CD14-positive monocyte (primary cell): ENCODE results near the gene SALL2. TPM values are rescaled to one million over a fixed set of nuclear protein-coding genes. Genes with fewer than 3 reads are reported as not detected.

ENCODE experiments used
- DNase-seq, 3 donors: peaks; one replicate each; pipeline ENCODE4 v3.0.0-alpha.2; 2011 to 2022
- H2AFZ ChIP-seq: 2 replicates; pipeline ENCODE4 v1.6.0; 2012; ENCODE audit warnings: mild to moderate bottlenecking, low read depth, low read length, inconsistent platforms; ENCODE audit not compliant: insufficient read depth, poor library complexity, severe bottlenecking
- H3K27ac ChIP-seq, 2 donors: 1 replicate in 1 of 2; 2 replicates in 1 of 2; pipeline ENCODE4 v1.5.1; 2012 to 2013; ENCODE audit warnings: low read length in 2 of 2, control low read depth in 1 of 2, inconsistent platforms in 1 of 2, low read depth in 1 of 2, mild to moderate bottlenecking in 1 of 2
- H3K27me3 ChIP-seq, 2 donors: one replicate each; pipeline versions ENCODE4 v1.6.0 to v1.6.1; 2011 to 2013; ENCODE audit warnings: low read length in 2 of 2; ENCODE audit not compliant: control insufficient read depth in 2 of 2, insufficient read depth in 2 of 2
- H3K36me3 ChIP-seq, 2 donors: replicated peaks in 1 of 2; 1 replicate in 1 of 2; 2 replicates in 1 of 2; pipeline versions ENCODE4 v1.5.1 to v1.6.1; 2012 to 2013; ENCODE audit warnings: low read length in 2 of 2, control low read depth in 1 of 2, inconsistent platforms in 1 of 2, mild to moderate bottlenecking in 1 of 2; ENCODE audit not compliant: insufficient read depth in 2 of 2, control insufficient read depth in 1 of 2
- H3K4me1 ChIP-seq, 2 donors: 1 replicate in 1 of 2; 2 replicates in 1 of 2; pipeline versions ENCODE4 v1.5.1 to v1.6.1; 2012 to 2013; ENCODE audit warnings: low read length in 2 of 2, control low read depth in 1 of 2, inconsistent platforms in 1 of 2, mild to moderate bottlenecking in 1 of 2, moderate library complexity in 1 of 2; ENCODE audit not compliant: insufficient read depth in 2 of 2, control insufficient read depth in 1 of 2
- H3K4me2 ChIP-seq: replicated peaks from 2 replicates; pipeline ENCODE3; 2012; ENCODE audit warnings: low read length, moderate library complexity, mild to moderate bottlenecking; ENCODE audit not compliant: poor library complexity, severe bottlenecking; ENCODE audit errors: extremely low read depth
- H3K4me3 ChIP-seq, 3 experiments: fragments of 200-600 bp in 1 of 3; sonication (generic) in 1 of 3; replicated peaks in 1 of 3; 1 replicate in 2 of 3; 2 replicates in 1 of 3; pipeline ENCODE4 v1.5.1; 2011 to 2013; ENCODE audit warnings: low read length in 3 of 3, mild to moderate bottlenecking in 3 of 3, control low read depth in 2 of 3, low read depth in 2 of 3, inconsistent platforms in 1 of 3, moderate library complexity in 1 of 3
- H3K79me2 ChIP-seq: 2 replicates; pipeline ENCODE4 v1.6.0; 2012; ENCODE audit warnings: mild to moderate bottlenecking, control low read depth, inconsistent platforms, low read length, moderate library complexity; ENCODE audit not compliant: insufficient read depth
- H3K9ac ChIP-seq: 2 replicates; pipeline ENCODE4 v1.6.0; 2017; ENCODE audit warnings: low read length, mild to moderate bottlenecking; ENCODE audit not compliant: insufficient read depth, poor library complexity, severe bottlenecking
- H3K9me3 ChIP-seq, 2 donors: replicated peaks in 1 of 2; 1 replicate in 1 of 2; 2 replicates in 1 of 2; pipeline versions ENCODE4 v1.5.1 to v1.6.1; 2012 to 2013; ENCODE audit warnings: low read length in 2 of 2, control low read depth in 1 of 2; ENCODE audit not compliant: control insufficient read depth in 1 of 2, insufficient read depth in 1 of 2
- H4K20me1 ChIP-seq: 2 replicates; pipeline ENCODE4 v1.6.0; 2012; ENCODE audit warnings: mild to moderate bottlenecking, low read length, control low read depth, moderate library complexity; ENCODE audit not compliant: insufficient read depth
- H3K27ac Mint-ChIP-seq, 7 donors: one replicate each; pipeline ENCODE4 v1.8.0; 2020; ENCODE audit warnings: mild to moderate bottlenecking in 7 of 7, mixed read lengths in 7 of 7, moderate library complexity in 6 of 7, inconsistent platforms in 2 of 7
- H3K27me3 Mint-ChIP-seq, 3 donors: one replicate each; pipeline ENCODE4 v1.8.0; 2021 to 2022; ENCODE audit warnings: low read depth in 3 of 3, mild to moderate bottlenecking in 3 of 3, mixed read lengths in 3 of 3, moderate library complexity in 3 of 3, inconsistent platforms in 1 of 3
- H3K36me3 Mint-ChIP-seq, 2 donors: one replicate each; pipeline ENCODE4 v1.8.0; 2020; ENCODE audit warnings: mixed read lengths in 2 of 2, inconsistent platforms in 1 of 2, mild to moderate bottlenecking in 1 of 2
- H3K4me1 Mint-ChIP-seq: one replicate; pipeline ENCODE4 v1.8.0; 2020; ENCODE audit warnings: mild to moderate bottlenecking, mixed read lengths
- H3K4me3 Mint-ChIP-seq, 2 donors: one replicate each; pipeline ENCODE4 v1.8.0; 2020; ENCODE audit warnings: mild to moderate bottlenecking in 2 of 2, mixed read lengths in 2 of 2, moderate library complexity in 1 of 2
- H3K9me3 Mint-ChIP-seq, 7 donors: one replicate each; pipeline ENCODE4 v1.8.0; 2020 to 2022; ENCODE audit warnings: mixed read lengths in 7 of 7, mild to moderate bottlenecking in 6 of 7, moderate library complexity in 6 of 7, inconsistent platforms in 2 of 7
- CTCF ChIP-seq: fragments of 200-600 bp; IDR thresholded peaks from one replicate; pipeline ENCODE4 v1.8.0; 2022; ENCODE audit warnings: antibody characterized with exemption, mild to moderate bottlenecking
- WGBS: methylation state at CpG from one replicate; pipeline ENCODE4 v1.1.5; 2013; ENCODE audit warnings: missing lambda C conversion rate; ENCODE audit not compliant: insufficient coverage; 5-methylcytosine and 5-hydroxymethylcytosine counted together
- intact Hi-C, 2 donors: fragments of 100-400 bp; cut with micrococcal nuclease; formaldehyde crosslinking; loops; one replicate each; pipeline versions ENCODE4 v1.15.0 to v1.15.1; 2023
- polyA plus RNA-seq, 3 donors: library from polyadenylated mRNA; depleted of rRNA in 1 of 3; unstranded in 2 of 3; stranded (reverse) in 1 of 3; fragments of 300-500 nt in 2 of 3; fragments of >200 nt in 1 of 3; fragmentation: Illumina TruSeq in 2 of 3; gene quantifications; 1 replicate in 2 of 3; 2 replicates in 1 of 3; pipeline ENCODE4 v1.2.3, GENCODE V29; 2012 to 2021

SALL2 gene
- polyA plus RNA-seq, 3 donors = not detected

- DNase-seq = peak; percentile 96 to 100 (median 98)
- H3K9me3 ChIP-seq = no peaks in the 10 kb centered on the region
- intact Hi-C loops = loop anchor here (1.0 to 10.0 kb wide), 4 partner anchors 34 to 76 kb away; partner anchors contain the start of genes CHD8 (in 1 of the 2) and TOX4 (in 1 of the 2)
- Mint-ChIP-seq H3K27me3 (peaks cover 6 to 10% (median 9%) of the 10 kb centered on the region in 3 donors), H3K9me3 (peaks cover 0 to 10% (median 6%) of the 10 kb centered on the region in 7 donors), H3K4me3 (peak within 1 kb of the TSS; percentile 98), H3K27ac (peak within 1 kb of the TSS; percentile 95 to 98 (median 97)), H3K36me3 (peaks cover 14 to 20% of the 10 kb centered on the region in 2 donors), H3K4me1 (peaks cover 22% of the 10 kb centered on the region)
- 0% methylated on average over 48 of the region's 53 CpGs for WGBS
- H3K36me3 ChIP-seq = peaks cover 2 to 16% of the 10 kb centered on the region in 2 donors
- H3K27me3 ChIP-seq = no peaks in the 10 kb centered on the region
- peak within 1 kb of the TSS; percentile 83 for H3K4me2 ChIP-seq
- H3K4me3 ChIP-seq = peak within 1 kb of the TSS; percentile 58 to 75 (median 60)
- TF ChIP-seq CTCF = no peak
- H4K20me1 ChIP-seq = peaks cover 4% of the 10 kb centered on the region
- peak within 1 kb of the TSS; percentile 88 for H2AFZ ChIP-seq
- peaks cover 18 to 26% of the 10 kb centered on the region in 2 donors for H3K4me1 ChIP-seq
- peak within 1 kb of the TSS; percentile 74 for H3K27ac ChIP-seq
- peaks cover 48% of the 10 kb centered on the region for H3K79me2 ChIP-seq
- H3K9ac ChIP-seq = peak within 1 kb of the TSS; percentile 60
Observed at GRCh38 chr14:21510735-21511657, 15.2 kb downstream of the SALL2 start, which contains the start of gene METTL3. Gene METTL3, minus strand, starts transcription at chr14:21511340. Its CDS starts 117 bp downstream, at chr14:21511223.

- peaks cover 0 to 10% (median 6%) of the 10 kb centered on the region in 7 donors for H3K9me3 Mint-ChIP-seq
- peaks cover 6 to 10% (median 7%) of the 10 kb centered on the region in 3 donors for H3K27me3 Mint-ChIP-seq
- H3K4me1 ChIP-seq = peaks cover 18 to 26% of the 10 kb centered on the region in 2 donors
- peaks cover 60% of the 10 kb centered on the region for H3K79me2 ChIP-seq
- no peak overlapping the region for H3K9ac ChIP-seq
- no peak overlapping the region for H2AFZ ChIP-seq
- peak overlapping the region in 1 of 2 donors; percentile 98 for H3K4me3 Mint-ChIP-seq
- 100% methylated on average over 1 of the region's 6 CpGs for WGBS
- peak overlapping the region in 1 of 3 experiments; percentile 75 for H3K4me3 ChIP-seq
- H3K27ac Mint-ChIP-seq = peak overlapping the region in 3 of 7 donors; percentile 4 to 95 (median 25)
- DNase-seq = peak in 1 of 3 donors; percentile 9
- no peak for TF ChIP-seq CTCF
- peaks cover 14 to 22% of the 10 kb centered on the region in 2 donors for H3K36me3 Mint-ChIP-seq
- H3K4me1 Mint-ChIP-seq = peaks cover 25% of the 10 kb centered on the region
- H3K4me2 ChIP-seq = peak overlapping the region; percentile 83
- intact Hi-C loops = loop anchor here (2.0 to 10.0 kb wide), 3 partner anchors 52 to 75 kb away; partner anchors contain the start of gene CHD8 (in 1 of the 2)
- no peaks in the 10 kb centered on the region for H3K9me3 ChIP-seq
- H3K27me3 ChIP-seq = no peaks in the 10 kb centered on the region
- H3K36me3 ChIP-seq = peaks cover 2 to 16% of the 10 kb centered on the region in 2 donors
- peaks cover 12% of the 10 kb centered on the region for H4K20me1 ChIP-seq
- H3K27ac ChIP-seq = no peak overlapping the region
Observed at GRCh38 chr14:21509432-21510143, 16.6 kb downstream of the SALL2 start.
